Measurements from ENCODE around the gene ANXA5. TPM values are rescaled to one million over a fixed set of nuclear protein-coding genes. Genes with fewer than 3 reads are reported as not detected.
A peak's percentile ranks its signal among the peaks of the same experiment; 100 is the strongest.

ANXA5 gene
- total RNA-seq, 2 experiments from 2014 or later, result 50.8 to 55.9 TPM

GRCh38 chr4:121698236-121698671 is 1.5 kb upstream of the ANXA5 start:
- ATAC-seq (ENCODE audit: poor library complexity) (no peak), DNase-seq (no peak)
- no peaks in the 10 kb centered on the region for H3K36me3 ChIP-seq (ENCODE audit: insufficient read depth, low read length)
- Mint-ChIP-seq H3K9me3 (no peaks in the 10 kb centered on the region), H3K27ac (no peak overlapping the region), H3K36me3 (ENCODE audit: low read depth) (peaks cover 6% of the 10 kb centered on the region), H3K27me3 (no peaks in the 10 kb centered on the region), H3K4me1 (ENCODE audit: low read depth) (peaks cover 31% of the 10 kb centered on the region), H3K4me3 (peak overlapping the region; percentile 90)
- peaks cover 19% of the 10 kb centered on the region for H3K4me1 ChIP-seq (ENCODE audit: insufficient read depth, low read length)
- no peak for TF ChIP-seq CTCF (IDR thresholded peaks at IDR 0.05)
- H3K27ac ChIP-seq (ENCODE audit: low read depth in 1 of 2, low read length in 2 of 2), result no peak overlapping the region
- no peaks in the 10 kb centered on the region for H3K27me3 ChIP-seq (ENCODE audit: control insufficient read depth in 1 of 2, insufficient read depth in 2 of 2, low read length in 2 of 2)
- H3K9me3 ChIP-seq (ENCODE audit: control insufficient read depth in 1 of 2, insufficient read depth in 1 of 2, low read length in 2 of 2), result no peaks in the 10 kb centered on the region
- intact Hi-C loops (cut with DNase I, micrococcal nuclease), result loop anchor here in 1 of 2 experiments (5.0 kb wide), 2 partner anchors 104 to 174 kb away; partner anchors contain the start of genes BBS7 and EXOSC9
- POLR2A ChIA-PET, result no interaction called here
- H3K4me3 ChIP-seq (ENCODE audit: low read length), result no peak overlapping the region
- CTCF ChIA-PET, result no interaction called here

DNA sequence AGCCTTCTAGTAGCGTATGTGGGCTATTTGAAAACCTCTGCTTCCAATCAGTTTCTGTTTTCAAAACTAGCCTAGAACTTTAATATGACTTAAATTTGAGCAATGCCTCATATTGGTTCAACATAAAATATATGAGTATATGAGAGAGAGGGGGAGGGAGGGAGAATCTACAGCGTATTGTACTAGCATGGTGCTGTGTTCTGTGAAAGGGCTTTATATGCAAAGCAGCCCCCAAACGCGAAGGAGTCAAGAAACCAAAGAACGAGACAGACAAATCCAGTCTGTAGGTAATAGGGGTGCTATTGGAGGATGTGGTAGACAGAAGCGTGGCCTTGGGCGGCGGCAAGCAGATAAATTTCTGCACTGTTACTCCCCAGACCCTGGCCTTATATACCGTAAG is 784 bp upstream of the ANXA5 start:
- H3K4me1 ChIP-seq (ENCODE audit: insufficient read depth, low read length), result peaks cover 19% of the 10 kb centered on the region
- no peaks in the 10 kb centered on the region for H3K36me3 ChIP-seq (ENCODE audit: insufficient read depth, low read length)
- Mint-ChIP-seq H3K36me3 (ENCODE audit: low read depth) (peaks cover 6% of the 10 kb centered on the region), H3K4me1 (ENCODE audit: low read depth) (peaks cover 33% of the 10 kb centered on the region), H3K27ac (peak overlapping the region; percentile 75), H3K27me3 (no peaks in the 10 kb centered on the region), H3K4me3 (peak overlapping the region; percentile 90), H3K9me3 (no peaks in the 10 kb centered on the region)
- POLR2A ChIA-PET, result interaction anchor here (0.8 to 2.6 kb wide), 3 partner anchors 103 to 759 kb away, joined by 3 to 21 read pairs (median 12); partner anchors contain the start of genes CCNA2 and EXOSC9
- TF ChIP-seq CTCF (IDR thresholded peaks at IDR 0.05), result no peak
- DNase-seq (peak in 4 of 14 experiments; percentile 6 to 34 (median 22)), ATAC-seq (ENCODE audit: poor library complexity) (peak; percentile 21)
- intact Hi-C loops (cut with DNase I, micrococcal nuclease), result loop anchor here in 1 of 2 experiments (5.0 kb wide), 2 partner anchors 105 to 175 kb away; partner anchors contain the start of genes BBS7 and EXOSC9
- peak overlapping the region in 1 of 2 donors; percentile 33 for H3K27ac ChIP-seq (ENCODE audit: low read depth in 1 of 2, low read length in 2 of 2)
- peak overlapping the region; percentile 92 for H3K4me3 ChIP-seq (ENCODE audit: low read length)
- no peaks in the 10 kb centered on the region for H3K27me3 ChIP-seq (ENCODE audit: control insufficient read depth in 1 of 2, insufficient read depth in 2 of 2, low read length in 2 of 2)
- H3K9me3 ChIP-seq (ENCODE audit: control insufficient read depth in 1 of 2, insufficient read depth in 1 of 2, low read length in 2 of 2), result no peaks in the 10 kb centered on the region
- CTCF ChIA-PET, result interaction anchor here (1.6 to 2.0 kb wide), 2 partner anchors 12 to 27 kb away, joined by 4 to 6 read pairs; no protein-coding TSS in a partner anchor

DNA sequence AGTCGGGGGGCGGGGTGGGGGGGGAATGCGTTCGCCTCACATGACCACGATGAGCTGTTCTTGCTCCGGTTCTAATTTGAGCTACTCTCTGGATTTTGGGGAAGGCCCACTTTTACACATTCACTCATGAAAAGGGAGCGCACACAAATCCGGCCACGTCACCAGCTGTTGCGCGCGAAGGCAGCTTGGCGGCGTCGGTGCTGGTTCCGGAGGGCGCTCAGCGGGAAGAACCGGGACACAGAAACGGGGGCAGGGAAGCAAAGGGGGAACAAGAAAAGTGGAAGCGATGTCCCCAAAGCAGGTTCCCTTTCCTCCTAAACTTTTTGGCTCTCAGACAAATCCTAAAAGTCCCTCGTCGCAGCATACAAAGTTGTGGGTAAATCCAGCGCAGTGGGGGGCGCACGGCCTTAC is 605 bp downstream of the ANXA5 start:
- H3K4me1 ChIP-seq (ENCODE audit: insufficient read depth, low read length), result peaks cover 19% of the 10 kb centered on the region
- Mint-ChIP-seq H3K4me1 (ENCODE audit: low read depth) (peaks cover 44% of the 10 kb centered on the region), H3K27me3 (no peaks in the 10 kb centered on the region), H3K4me3 (peak overlapping the region; percentile 99), H3K36me3 (ENCODE audit: low read depth) (peaks cover 11% of the 10 kb centered on the region), H3K9me3 (no peaks in the 10 kb centered on the region), H3K27ac (peak overlapping the region; percentile 95)
- H3K9me3 ChIP-seq (ENCODE audit: control insufficient read depth in 1 of 2, insufficient read depth in 1 of 2, low read length in 2 of 2), result no peaks in the 10 kb centered on the region
- ChIA-PET CTCF (interaction anchor here (1.6 to 2.0 kb wide), 2 partner anchors 10 to 28 kb away, joined by 4 to 6 read pairs; no protein-coding TSS in a partner anchor), POLR2A (interaction anchor here (0.6 to 2.6 kb wide), 7 partner anchors 12 to 1036 kb away, joined by 3 to 21 read pairs (median 3); partner anchors contain the start of genes BBS12, BBS7, CCNA2 and EXOSC9)
- DNase-seq (peak; percentile 24 to 85 (median 40)), ATAC-seq (ENCODE audit: poor library complexity) (peak; percentile 56)
- H3K27me3 ChIP-seq (ENCODE audit: control insufficient read depth in 1 of 2, insufficient read depth in 2 of 2, low read length in 2 of 2), result no peaks in the 10 kb centered on the region
- TF ChIP-seq CTCF (IDR thresholded peaks at IDR 0.05), result peak; percentile 29
- peak overlapping the region in 1 of 2 donors; percentile 66 for H3K27ac ChIP-seq (ENCODE audit: low read depth in 1 of 2, low read length in 2 of 2)
- peak overlapping the region; percentile 92 for H3K4me3 ChIP-seq (ENCODE audit: low read length)
- H3K36me3 ChIP-seq (ENCODE audit: insufficient read depth, low read length), result no peaks in the 10 kb centered on the region
- intact Hi-C loops (cut with DNase I, micrococcal nuclease), result loop anchor here in 1 of 2 experiments (5.0 kb wide), 2 partner anchors 106 to 176 kb away; partner anchors contain the start of genes BBS7 and EXOSC9

All from CD4-positive, alpha-beta T cell (primary cell).